MM.1S (cell line): ENCODE data around the gene SEC24C.

ENCODE experiments used
- EZH2 ChIP-seq: fragments of 300-600 bp; sonication (generic); optimal IDR thresholded peaks from 2 replicates; pipeline ENCODE3; 2017; ENCODE audit warnings: low read depth, mild to moderate bottlenecking, antibody characterized with exemption, low read length, mixed read lengths
- TF ChIP-seq, protein P1 (sequence below): fragments of 300-600 bp; sonication (generic); IDR thresholded peaks from 2 replicates; pipeline ENCODE4 v1.5.1; 2016; ENCODE audit warnings: antibody characterized with exemption, low read length, mixed read lengths

DNA sequence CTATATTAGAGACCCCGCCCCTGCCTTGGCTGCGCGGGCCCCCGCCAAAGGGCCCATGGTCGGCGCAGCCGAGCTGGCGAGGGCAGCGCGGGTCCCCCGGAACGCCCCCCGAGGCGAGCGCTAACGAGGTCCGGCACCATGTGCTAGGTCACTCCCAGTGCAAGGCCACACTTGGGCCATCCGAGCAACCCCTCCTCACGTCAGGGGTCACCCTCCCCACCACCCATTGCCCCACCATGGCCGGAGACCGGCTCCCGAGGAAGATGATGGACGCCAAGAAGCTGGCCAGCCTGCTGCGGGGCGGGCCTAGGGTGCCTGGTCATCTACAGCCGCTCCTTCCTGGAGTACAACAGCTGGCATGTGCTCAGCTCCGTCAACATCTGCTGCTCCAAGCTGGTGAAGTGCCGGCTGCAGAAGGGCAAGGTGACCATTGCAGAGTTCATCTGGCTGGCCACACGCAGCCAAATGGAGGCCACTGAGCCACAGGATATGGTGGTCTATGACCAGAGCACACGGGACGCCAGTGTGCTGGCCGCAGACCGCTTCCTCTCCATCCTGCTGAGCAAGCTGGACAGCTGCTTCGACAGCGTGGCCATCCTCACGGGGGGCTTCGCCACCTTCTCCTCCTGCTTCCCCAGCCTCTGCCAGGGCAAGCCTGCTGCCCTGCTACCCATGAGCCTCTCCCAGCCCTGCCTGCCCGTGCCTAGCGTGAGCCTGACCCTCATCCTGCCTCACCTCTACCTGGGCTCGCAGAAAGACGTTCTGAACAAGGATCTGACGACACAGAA is 12.4 kb upstream of the SEC24C start:
- TF ChIP-seq, protein P1, sequence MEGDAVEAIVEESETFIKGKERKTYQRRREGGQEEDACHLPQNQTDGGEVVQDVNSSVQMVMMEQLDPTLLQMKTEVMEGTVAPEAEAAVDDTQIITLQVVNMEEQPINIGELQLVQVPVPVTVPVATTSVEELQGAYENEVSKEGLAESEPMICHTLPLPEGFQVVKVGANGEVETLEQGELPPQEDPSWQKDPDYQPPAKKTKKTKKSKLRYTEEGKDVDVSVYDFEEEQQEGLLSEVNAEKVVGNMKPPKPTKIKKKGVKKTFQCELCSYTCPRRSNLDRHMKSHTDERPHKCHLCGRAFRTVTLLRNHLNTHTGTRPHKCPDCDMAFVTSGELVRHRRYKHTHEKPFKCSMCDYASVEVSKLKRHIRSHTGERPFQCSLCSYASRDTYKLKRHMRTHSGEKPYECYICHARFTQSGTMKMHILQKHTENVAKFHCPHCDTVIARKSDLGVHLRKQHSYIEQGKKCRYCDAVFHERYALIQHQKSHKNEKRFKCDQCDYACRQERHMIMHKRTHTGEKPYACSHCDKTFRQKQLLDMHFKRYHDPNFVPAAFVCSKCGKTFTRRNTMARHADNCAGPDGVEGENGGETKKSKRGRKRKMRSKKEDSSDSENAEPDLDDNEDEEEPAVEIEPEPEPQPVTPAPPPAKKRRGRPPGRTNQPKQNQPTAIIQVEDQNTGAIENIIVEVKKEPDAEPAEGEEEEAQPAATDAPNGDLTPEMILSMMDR, result no peak
- TF ChIP-seq EZH2, result no peak
